Measurements from ENCODE around the gene FSTL1.

GRCh38 chr3:120382941-120383447, 67.8 kb downstream of the FSTL1 start:
- TF ChIP-seq, protein P1, sequence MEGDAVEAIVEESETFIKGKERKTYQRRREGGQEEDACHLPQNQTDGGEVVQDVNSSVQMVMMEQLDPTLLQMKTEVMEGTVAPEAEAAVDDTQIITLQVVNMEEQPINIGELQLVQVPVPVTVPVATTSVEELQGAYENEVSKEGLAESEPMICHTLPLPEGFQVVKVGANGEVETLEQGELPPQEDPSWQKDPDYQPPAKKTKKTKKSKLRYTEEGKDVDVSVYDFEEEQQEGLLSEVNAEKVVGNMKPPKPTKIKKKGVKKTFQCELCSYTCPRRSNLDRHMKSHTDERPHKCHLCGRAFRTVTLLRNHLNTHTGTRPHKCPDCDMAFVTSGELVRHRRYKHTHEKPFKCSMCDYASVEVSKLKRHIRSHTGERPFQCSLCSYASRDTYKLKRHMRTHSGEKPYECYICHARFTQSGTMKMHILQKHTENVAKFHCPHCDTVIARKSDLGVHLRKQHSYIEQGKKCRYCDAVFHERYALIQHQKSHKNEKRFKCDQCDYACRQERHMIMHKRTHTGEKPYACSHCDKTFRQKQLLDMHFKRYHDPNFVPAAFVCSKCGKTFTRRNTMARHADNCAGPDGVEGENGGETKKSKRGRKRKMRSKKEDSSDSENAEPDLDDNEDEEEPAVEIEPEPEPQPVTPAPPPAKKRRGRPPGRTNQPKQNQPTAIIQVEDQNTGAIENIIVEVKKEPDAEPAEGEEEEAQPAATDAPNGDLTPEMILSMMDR (conservative IDR thresholded peaks at IDR 0.05; ENCODE audit: low read depth in 2 of 2): no peak
- TF ChIP-seq POLR2AphosphoS5 (IDR thresholded peaks at IDR 0.05; ENCODE audit: low read depth) (no peak), EZH2 (IDR thresholded peaks at IDR 0.05; ENCODE audit: low read depth, unreplicated experiment) (no peak), EZH2phosphoT487 (IDR thresholded peaks at IDR 0.05; ENCODE audit: unreplicated experiment) (no peak), JUNB (IDR thresholded peaks at IDR 0.05; ENCODE audit: unreplicated experiment) (no peak), CREB1 (CRISPR knock-in tag; IDR thresholded peaks at IDR 0.05; ENCODE audit: low read depth) (no peak), STAT1 (IDR thresholded peaks at IDR 0.05; ENCODE audit: unreplicated experiment) (no peak)
- TF ChIP-seq, protein P2, sequence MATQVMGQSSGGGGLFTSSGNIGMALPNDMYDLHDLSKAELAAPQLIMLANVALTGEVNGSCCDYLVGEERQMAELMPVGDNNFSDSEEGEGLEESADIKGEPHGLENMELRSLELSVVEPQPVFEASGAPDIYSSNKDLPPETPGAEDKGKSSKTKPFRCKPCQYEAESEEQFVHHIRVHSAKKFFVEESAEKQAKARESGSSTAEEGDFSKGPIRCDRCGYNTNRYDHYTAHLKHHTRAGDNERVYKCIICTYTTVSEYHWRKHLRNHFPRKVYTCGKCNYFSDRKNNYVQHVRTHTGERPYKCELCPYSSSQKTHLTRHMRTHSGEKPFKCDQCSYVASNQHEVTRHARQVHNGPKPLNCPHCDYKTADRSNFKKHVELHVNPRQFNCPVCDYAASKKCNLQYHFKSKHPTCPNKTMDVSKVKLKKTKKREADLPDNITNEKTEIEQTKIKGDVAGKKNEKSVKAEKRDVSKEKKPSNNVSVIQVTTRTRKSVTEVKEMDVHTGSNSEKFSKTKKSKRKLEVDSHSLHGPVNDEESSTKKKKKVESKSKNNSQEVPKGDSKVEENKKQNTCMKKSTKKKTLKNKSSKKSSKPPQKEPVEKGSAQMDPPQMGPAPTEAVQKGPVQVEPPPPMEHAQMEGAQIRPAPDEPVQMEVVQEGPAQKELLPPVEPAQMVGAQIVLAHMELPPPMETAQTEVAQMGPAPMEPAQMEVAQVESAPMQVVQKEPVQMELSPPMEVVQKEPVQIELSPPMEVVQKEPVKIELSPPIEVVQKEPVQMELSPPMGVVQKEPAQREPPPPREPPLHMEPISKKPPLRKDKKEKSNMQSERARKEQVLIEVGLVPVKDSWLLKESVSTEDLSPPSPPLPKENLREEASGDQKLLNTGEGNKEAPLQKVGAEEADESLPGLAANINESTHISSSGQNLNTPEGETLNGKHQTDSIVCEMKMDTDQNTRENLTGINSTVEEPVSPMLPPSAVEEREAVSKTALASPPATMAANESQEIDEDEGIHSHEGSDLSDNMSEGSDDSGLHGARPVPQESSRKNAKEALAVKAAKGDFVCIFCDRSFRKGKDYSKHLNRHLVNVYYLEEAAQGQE (IDR thresholded peaks at IDR 0.05; ENCODE audit: unreplicated experiment): no peak
- TF ChIP-seq, protein P3, sequence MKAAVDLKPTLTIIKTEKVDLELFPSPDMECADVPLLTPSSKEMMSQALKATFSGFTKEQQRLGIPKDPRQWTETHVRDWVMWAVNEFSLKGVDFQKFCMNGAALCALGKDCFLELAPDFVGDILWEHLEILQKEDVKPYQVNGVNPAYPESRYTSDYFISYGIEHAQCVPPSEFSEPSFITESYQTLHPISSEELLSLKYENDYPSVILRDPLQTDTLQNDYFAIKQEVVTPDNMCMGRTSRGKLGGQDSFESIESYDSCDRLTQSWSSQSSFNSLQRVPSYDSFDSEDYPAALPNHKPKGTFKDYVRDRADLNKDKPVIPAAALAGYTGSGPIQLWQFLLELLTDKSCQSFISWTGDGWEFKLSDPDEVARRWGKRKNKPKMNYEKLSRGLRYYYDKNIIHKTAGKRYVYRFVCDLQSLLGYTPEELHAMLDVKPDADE (IDR thresholded peaks at IDR 0.05): no peak

Measured in GM23338 (cell line).